ENCODE results near the gene NOC4L. TPM values are rescaled to one million over a fixed set of nuclear protein-coding genes. Genes with fewer than 3 reads are reported as not detected.

Gene NOC4L
- polyA plus RNA-seq, 3 donors, result 7.3 to 18.0 (median 17.9) TPM

DNA sequence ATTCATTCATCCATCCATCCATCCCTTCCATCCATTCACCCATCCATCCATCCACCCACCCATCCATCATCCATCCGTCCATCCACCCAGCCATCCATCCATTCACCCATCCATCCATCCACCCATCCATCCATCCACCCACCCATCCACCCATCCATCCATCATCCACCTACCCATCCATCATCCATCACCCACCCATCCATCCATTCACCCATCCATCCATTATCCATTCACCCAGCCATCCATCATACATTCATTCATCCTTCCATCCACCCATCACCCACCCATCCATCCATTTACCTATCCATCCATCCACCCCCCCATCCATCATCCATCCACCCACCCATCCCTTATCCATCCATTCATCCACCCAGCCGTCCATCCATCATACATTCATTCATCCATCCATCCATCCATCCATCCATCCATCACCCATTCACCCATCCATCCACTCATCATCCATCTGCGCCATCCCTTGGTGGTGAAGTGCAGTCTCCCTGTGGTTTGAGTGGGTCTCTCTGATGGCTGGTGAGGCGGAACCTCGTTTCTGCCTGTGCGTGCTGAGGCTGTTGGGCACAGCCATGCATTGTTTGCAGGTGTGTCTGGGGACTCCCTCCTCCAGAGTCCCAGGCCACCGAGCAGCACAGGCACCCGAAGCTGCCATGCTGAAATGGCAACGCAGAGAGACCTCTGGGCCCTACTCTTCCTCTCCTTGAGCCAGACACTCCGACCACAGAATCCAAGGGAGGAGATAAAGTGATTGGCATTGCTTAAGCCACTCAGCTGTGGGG lies 22.7 kb downstream of the NOC4L start:
- H3K27me3 Mint-ChIP-seq (ENCODE audit: low read depth in 3 of 3), result peaks cover 4 to 29% (median 11%) of the 10 kb centered on the region in 3 donors
- peak overlapping the region in 1 of 2 donors; percentile 22 for H3K4me3 Mint-ChIP-seq
- TF ChIP-seq, protein P1, sequence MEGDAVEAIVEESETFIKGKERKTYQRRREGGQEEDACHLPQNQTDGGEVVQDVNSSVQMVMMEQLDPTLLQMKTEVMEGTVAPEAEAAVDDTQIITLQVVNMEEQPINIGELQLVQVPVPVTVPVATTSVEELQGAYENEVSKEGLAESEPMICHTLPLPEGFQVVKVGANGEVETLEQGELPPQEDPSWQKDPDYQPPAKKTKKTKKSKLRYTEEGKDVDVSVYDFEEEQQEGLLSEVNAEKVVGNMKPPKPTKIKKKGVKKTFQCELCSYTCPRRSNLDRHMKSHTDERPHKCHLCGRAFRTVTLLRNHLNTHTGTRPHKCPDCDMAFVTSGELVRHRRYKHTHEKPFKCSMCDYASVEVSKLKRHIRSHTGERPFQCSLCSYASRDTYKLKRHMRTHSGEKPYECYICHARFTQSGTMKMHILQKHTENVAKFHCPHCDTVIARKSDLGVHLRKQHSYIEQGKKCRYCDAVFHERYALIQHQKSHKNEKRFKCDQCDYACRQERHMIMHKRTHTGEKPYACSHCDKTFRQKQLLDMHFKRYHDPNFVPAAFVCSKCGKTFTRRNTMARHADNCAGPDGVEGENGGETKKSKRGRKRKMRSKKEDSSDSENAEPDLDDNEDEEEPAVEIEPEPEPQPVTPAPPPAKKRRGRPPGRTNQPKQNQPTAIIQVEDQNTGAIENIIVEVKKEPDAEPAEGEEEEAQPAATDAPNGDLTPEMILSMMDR (IDR thresholded peaks at IDR 0.05), result no peak
- Histone ChIP-seq H4K20me1 (ENCODE audit: insufficient read depth, low read length) (no peaks in the 10 kb centered on the region), H3K4me3 (replicated peaks in 1 of 3; ENCODE audit: low read depth in 2 of 3, low read length in 3 of 3) (no peak overlapping the region), H3K27me3 (ENCODE audit: control insufficient read depth in 2 of 2, insufficient read depth in 2 of 2, low read length in 2 of 2) (peaks cover 0 to 4% of the 10 kb centered on the region in 2 donors), H3K36me3 (replicated peaks in 1 of 2; ENCODE audit: control insufficient read depth in 1 of 2, insufficient read depth in 2 of 2, low read length in 2 of 2) (no peaks in the 10 kb centered on the region), H3K27ac (ENCODE audit: low read depth in 1 of 2, low read length in 2 of 2) (no peak overlapping the region), H3K9me3 (replicated peaks in 1 of 2; ENCODE audit: control insufficient read depth in 1 of 2, insufficient read depth in 1 of 2, low read length in 2 of 2) (no peaks in the 10 kb centered on the region), H3K9ac (ENCODE audit: insufficient read depth, low read length, poor library complexity, severe bottlenecking) (no peak overlapping the region), H3K4me1 (ENCODE audit: control insufficient read depth in 1 of 2, insufficient read depth in 2 of 2, low read length in 2 of 2) (peaks cover 16 to 18% of the 10 kb centered on the region in 2 donors), H2AFZ (ENCODE audit: insufficient read depth, low read depth, low read length, poor library complexity, severe bottlenecking) (no peak overlapping the region), H3K4me2 (replicated peaks; ENCODE audit: extremely low read depth, low read length, poor library complexity, severe bottlenecking) (no peak overlapping the region), H3K79me2 (ENCODE audit: insufficient read depth, low read length) (no peaks in the 10 kb centered on the region)
- no peak for DNase-seq
- peaks cover 0 to 12% (median 2%) of the 10 kb centered on the region in 7 donors for H3K9me3 Mint-ChIP-seq
- H3K36me3 Mint-ChIP-seq, result no peaks in the 10 kb centered on the region
- H3K27ac Mint-ChIP-seq, result no peak overlapping the region
- peaks cover 17% of the 10 kb centered on the region for H3K4me1 Mint-ChIP-seq
- WGBS (ENCODE audit: insufficient coverage), result 95% methylated on average over 7 of the region's 10 CpGs
- intact Hi-C loops (cut with micrococcal nuclease), result no loop called here

DNA sequence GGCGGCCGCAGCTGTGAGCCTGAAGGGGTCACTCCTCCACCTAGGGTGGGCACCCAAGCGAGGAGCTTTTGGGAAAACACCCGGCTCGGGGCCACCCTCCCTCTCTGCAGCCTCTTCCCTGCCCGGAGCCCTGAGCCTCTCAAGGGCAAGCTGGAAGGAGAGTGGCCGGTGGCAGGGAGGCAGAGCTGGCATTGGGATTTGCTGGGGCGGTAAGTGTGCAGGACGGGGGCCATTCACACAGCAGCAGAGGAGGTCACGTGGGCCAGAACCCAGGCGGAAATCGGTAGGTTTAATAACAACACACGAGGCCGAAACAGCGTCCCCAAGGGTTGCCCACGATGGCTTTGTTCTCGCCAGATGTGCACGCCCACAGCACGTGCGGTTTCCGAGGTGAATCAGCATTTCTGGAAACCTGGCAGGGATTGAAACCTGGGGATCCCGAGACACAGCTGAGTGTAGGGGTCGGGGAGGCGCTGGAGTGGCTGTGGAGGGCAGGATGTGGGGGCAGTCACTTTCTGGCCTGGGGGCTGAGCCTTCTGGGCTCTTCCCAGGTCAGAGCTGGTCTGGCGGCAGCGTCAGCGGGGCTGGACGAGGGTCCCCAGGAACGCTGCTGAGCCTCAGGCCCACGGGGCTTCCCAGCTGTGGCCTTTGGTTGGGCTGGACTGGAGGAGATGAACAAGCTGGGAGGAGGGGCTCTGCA lies 23.5 kb downstream of the NOC4L start:
- H3K36me3 ChIP-seq (replicated peaks in 1 of 2; ENCODE audit: control insufficient read depth in 1 of 2, insufficient read depth in 2 of 2, low read length in 2 of 2), result no peaks in the 10 kb centered on the region
- Mint-ChIP-seq H3K27me3 (ENCODE audit: low read depth in 3 of 3) (peaks cover 3 to 37% (median 13%) of the 10 kb centered on the region in 3 donors), H3K27ac (no peak overlapping the region), H3K4me3 (no peak overlapping the region), H3K4me1 (peaks cover 12% of the 10 kb centered on the region), H3K36me3 (no peaks in the 10 kb centered on the region), H3K9me3 (peaks cover 0 to 12% (median 2%) of the 10 kb centered on the region in 7 donors)
- H3K4me3 ChIP-seq (replicated peaks in 1 of 3; ENCODE audit: low read depth in 2 of 3, low read length in 3 of 3), result no peak overlapping the region
- DNase-seq, result no peak
- H3K9me3 ChIP-seq (replicated peaks in 1 of 2; ENCODE audit: control insufficient read depth in 1 of 2, insufficient read depth in 1 of 2, low read length in 2 of 2), result no peaks in the 10 kb centered on the region
- WGBS (ENCODE audit: insufficient coverage), result 66% methylated on average over 27 of the region's 30 CpGs
- H3K9ac ChIP-seq (ENCODE audit: insufficient read depth, low read length, poor library complexity, severe bottlenecking), result no peak overlapping the region
- no peaks in the 10 kb centered on the region for H3K79me2 ChIP-seq (ENCODE audit: insufficient read depth, low read length)
- TF ChIP-seq, protein P1 (IDR thresholded peaks at IDR 0.05), result no peak
- peaks cover 9 to 11% of the 10 kb centered on the region in 2 donors for H3K4me1 ChIP-seq (ENCODE audit: control insufficient read depth in 1 of 2, insufficient read depth in 2 of 2, low read length in 2 of 2)
- H3K27ac ChIP-seq (ENCODE audit: low read depth in 1 of 2, low read length in 2 of 2), result no peak overlapping the region
- intact Hi-C loops (cut with micrococcal nuclease), result no loop called here
- no peak overlapping the region for H2AFZ ChIP-seq (ENCODE audit: insufficient read depth, low read depth, low read length, poor library complexity, severe bottlenecking)
- no peaks in the 10 kb centered on the region for H4K20me1 ChIP-seq (ENCODE audit: insufficient read depth, low read length)
- H3K4me2 ChIP-seq (replicated peaks; ENCODE audit: extremely low read depth, low read length, poor library complexity, severe bottlenecking), result no peak overlapping the region
- peaks cover 0 to 7% of the 10 kb centered on the region in 2 donors for H3K27me3 ChIP-seq (ENCODE audit: control insufficient read depth in 2 of 2, insufficient read depth in 2 of 2, low read length in 2 of 2)

All from CD14-positive monocyte (primary cell).